Transverse colon (tissue), 3 donors: ENCODE results near the gene KLF2.

Experiments used
- POLR2A ChIP-seq: fragments of 450-650 bp; IDR thresholded peaks from one replicate; pipeline ENCODE4 v1.6.1; 2016; ENCODE audit warnings: antibody characterized with exemption, mild to moderate bottlenecking, moderate library complexity
- TF ChIP-seq, protein P1 (sequence below), 5 experiments: fragments of 200-600 bp in 3 of 5; fragments of 450-650 bp in 2 of 5; sonication (generic) in 3 of 5; IDR thresholded peaks; 1 replicate in 2 of 5; 2 replicates in 3 of 5; pipeline ENCODE4 v1.5.1; 2016 to 2017; ENCODE audit warnings: antibody characterized with exemption in 5 of 5, inconsistent platforms in 3 of 5, mild to moderate bottlenecking in 2 of 5, moderate library complexity in 1 of 5

GRCh38 chr19:16289594-16289993 is 35.0 kb upstream of the KLF2 start:
- TF ChIP-seq, protein P1, sequence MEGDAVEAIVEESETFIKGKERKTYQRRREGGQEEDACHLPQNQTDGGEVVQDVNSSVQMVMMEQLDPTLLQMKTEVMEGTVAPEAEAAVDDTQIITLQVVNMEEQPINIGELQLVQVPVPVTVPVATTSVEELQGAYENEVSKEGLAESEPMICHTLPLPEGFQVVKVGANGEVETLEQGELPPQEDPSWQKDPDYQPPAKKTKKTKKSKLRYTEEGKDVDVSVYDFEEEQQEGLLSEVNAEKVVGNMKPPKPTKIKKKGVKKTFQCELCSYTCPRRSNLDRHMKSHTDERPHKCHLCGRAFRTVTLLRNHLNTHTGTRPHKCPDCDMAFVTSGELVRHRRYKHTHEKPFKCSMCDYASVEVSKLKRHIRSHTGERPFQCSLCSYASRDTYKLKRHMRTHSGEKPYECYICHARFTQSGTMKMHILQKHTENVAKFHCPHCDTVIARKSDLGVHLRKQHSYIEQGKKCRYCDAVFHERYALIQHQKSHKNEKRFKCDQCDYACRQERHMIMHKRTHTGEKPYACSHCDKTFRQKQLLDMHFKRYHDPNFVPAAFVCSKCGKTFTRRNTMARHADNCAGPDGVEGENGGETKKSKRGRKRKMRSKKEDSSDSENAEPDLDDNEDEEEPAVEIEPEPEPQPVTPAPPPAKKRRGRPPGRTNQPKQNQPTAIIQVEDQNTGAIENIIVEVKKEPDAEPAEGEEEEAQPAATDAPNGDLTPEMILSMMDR (IDR thresholded peaks at IDR 0.05): no peak
- no peak for TF ChIP-seq POLR2A
